DMS79 (cell line): ENCODE results near the gene FRZB.
A peak's percentile ranks its signal among the peaks of the same experiment; 100 is the strongest.

Source experiments
- DNase-seq: peaks from one replicate; lab custom pipeline; 2025; lab: John Stamatoyannopoulos, UW

The FRZB gene

GRCh38 chr2:182834293-182834692 lies 32.1 kb downstream of the FRZB start:
- no peak for DNase-seq

DNA sequence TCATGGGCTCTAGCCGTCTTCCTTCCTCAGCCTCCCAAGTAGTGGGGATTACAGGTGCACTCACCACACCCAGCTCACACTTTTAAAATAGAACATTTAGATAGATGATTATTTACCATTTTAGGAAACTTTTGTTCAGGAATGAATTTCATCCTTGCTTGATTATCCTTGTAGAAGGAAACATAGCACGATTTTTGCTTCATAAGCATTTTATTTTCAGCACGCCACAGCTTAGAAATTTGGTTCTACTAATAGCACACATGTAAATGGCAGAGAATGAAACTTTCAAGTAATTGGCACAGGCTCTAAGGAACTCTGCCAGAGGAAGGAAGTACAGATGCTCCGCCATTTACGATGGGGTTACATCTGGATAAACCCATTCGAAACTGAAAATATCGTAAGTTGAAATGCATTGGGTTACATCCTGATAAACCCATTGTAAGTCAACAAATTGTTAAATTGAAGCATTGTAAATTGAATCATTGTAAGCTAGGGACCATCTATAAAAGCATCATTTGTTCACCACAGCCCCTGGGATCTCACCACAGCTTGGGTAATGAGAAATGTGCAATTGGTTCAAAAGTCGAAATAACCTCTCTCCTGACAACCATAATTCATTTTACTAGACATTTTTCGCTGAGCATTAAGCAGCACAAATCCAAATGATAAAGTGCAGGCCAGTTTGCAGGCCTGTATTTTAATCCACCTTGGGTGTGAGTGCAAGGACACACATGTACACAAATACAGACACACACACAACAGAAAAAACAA lies 33.2 kb downstream of the FRZB start:
- no peak for DNase-seq

- DNase-seq = no peak
Observed at GRCh38 chr2:182831921-182832320, 34.5 kb downstream of the FRZB start.

DNA sequence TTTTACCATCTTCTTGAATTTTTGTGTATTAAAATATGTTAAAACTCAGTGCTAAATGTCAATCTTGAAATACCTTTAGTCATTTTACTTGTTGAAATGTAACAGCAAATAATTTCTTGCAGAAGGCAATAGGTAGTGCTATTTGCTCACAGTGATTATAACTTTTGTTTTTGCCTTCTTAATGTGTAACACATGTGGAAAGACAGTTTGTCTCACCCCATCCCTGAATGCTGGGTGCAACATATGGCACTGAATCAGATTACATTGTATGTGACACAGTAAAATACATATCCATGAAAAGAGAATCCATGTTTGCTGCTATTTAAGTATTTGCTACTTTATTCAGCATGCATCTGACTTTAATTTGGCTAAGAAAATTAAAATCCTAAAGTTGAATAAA lies 35.3 kb downstream of the FRZB start:
- DNase-seq = no peak

DNA sequence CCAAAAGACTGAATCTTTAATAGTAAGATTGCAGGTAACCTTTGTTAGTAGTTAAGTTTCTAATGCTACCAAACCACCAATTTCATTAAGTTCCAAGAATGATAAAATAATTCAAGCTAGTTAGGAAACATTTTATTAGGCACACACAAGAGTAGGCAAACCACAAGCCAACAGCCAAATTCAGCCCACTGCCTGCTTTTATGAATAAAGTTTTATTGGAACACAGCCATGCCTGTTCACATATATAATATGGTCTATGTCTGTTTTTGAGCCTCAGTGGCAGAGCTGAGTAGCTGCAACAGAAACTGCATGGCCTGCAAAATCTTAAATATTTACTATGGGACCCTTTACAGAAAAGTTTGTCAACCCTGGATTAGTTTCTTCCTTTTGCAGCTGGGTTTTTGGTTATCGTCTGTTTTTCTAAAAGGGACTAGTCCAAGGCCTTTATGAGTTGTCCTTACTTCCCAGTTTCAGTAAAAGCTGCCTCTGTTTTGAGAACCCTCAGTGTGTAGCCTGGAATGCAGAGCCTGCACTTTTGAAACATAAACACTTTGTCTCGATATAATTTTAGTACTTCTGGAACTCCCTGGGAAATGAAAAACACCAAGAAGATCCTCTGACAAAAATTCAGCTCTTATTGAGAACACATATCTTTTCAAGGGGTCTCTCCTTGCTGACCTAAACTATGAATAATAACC lies 39.1 kb downstream of the FRZB start:
- no peak for DNase-seq

DNA sequence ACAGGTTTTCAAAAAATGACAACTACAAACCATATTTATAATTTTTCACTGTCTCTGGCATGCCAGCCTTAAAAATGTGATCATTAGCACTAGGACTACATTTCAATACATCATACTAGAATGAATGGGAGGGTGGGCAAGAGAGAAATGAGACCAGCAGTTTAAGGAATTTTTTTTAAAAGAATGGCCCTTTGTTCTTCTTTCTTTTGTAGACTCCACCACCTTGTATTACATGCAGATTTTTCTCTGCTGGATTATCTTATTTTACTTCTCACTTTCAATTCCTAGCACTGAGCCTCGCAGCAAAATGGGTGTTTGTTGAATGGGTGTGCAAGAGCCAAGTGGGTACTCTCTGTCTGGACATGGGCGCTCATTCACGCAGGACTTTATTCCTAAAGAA lies 39.9 kb downstream of the FRZB start:
- DNase-seq = no peak

DNA sequence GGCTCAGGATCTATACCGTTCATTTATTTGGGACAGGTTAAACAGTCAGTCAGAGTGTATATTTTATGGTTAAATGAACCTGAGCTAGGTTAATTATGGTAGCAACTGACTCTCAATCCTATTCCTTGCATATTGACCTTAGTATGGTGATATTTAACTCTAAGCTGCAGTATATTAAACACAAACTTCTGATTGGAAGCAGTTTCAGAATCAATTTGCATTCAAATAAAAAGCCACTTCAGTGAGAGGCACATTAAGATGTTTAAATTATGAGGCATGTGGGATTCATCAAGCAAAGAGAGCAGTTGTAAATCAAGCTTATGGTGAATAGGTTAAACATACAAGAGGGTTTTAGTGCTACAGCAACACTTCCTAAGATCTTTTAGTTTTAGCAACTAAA lies 40.4 kb downstream of the FRZB start:
- DNase-seq = no peak

- DNase-seq = peak; percentile 95
Observed at GRCh38 chr2:182824767-182825158, 41.7 kb downstream of the FRZB start.

DNA sequence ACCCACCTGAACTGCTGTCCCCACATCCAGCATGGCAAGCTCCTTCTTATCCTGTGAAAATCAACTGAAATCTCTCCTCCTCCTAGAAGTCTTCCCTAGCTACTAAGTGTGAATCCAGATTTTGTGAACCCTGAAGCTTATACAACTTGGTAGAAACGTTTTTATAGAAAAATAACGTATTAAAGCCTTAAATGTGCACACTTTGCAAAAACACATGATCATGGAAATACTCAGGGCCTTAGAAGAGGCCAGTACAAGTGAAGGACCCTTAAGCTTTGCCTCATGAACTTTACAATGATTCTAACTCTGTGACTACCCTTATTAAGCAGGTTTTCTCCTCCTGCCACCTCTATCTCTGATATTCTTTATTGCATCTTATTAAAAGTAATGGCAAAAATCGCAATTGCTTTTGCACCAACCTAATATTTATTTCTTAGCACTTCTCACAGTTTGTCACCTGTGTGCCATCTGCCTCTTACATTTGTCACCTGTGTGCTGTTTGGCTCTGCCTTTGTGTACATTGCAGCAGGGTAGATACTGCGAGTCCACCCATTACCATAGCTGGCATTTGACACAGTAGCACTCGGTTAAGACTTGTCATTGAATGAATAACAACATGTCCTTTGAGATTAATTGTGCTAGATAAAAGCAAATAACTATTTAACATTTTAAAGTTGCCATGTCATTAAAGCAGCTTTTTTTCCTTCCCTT lies 42.2 kb downstream of the FRZB start:
- DNase-seq = peak; percentile 95

DNA sequence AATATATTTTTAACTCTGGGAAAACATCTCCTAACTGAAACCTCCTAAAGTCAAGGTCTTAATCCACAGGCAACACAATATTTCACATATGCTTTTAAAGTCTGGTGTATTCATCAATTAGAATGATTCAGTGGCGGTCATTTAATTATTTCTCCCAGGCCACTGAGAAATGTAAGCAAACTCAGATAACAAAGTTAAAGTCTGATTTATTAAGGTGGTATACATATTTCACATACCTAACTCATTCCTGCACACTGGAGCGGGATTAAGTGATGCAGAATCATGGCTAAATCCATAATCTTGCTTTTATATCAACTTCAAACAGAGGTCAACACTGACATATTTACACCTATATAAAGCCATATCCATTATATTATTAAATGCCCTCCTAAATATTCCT lies 43.7 kb downstream of the FRZB start:
- DNase-seq = no peak

DNA sequence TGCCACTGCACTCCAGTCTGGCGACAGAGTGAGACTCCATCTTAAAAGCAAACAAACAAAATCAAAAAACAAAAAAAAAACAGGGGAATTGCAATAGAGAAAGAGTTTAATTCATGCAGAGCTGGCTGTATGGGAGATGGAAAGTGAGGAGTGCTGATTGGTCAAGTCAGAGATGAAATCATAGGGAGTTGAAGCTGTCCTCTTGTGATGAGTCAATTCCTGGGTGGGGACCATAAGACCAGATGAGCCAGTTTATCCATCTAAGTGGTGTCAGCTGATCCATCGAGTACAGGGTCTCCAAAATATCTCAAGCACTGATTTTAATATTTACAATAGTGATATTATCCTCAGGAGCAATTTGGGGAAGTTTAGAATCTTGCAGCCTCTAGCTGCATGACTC lies 45.3 kb downstream of the FRZB start:
- DNase-seq = no peak

DNA sequence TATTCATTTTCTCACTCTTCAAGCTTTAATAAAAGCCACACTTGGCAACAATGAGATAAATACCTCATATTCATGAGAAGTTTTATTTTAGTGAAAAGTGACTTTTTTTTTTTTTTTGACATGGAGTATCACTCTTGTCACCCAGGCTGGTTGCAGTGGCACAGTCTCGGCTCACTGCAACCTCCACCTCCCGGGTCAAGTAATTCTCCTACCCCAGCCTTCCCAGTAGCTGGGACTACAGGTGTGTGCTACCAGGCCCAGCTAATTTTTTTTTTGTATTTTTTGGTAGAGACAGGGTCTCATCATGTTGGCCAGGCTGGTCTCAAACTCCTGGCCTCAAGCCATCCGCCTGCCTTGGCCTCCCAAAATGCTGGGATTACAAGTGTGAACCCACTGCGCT lies 47.0 kb downstream of the FRZB start:
- DNase-seq = no peak

- peak; percentile 94 for DNase-seq
Observed at GRCh38 chr2:182818925-182819324, 47.5 kb downstream of the FRZB start.

GRCh38 chr2:182818501-182818900 lies 47.9 kb downstream of the FRZB start:
- no peak for DNase-seq

GRCh38 chr2:182817558-182817957 lies 48.9 kb downstream of the FRZB start:
- DNase-seq = no peak

DNA sequence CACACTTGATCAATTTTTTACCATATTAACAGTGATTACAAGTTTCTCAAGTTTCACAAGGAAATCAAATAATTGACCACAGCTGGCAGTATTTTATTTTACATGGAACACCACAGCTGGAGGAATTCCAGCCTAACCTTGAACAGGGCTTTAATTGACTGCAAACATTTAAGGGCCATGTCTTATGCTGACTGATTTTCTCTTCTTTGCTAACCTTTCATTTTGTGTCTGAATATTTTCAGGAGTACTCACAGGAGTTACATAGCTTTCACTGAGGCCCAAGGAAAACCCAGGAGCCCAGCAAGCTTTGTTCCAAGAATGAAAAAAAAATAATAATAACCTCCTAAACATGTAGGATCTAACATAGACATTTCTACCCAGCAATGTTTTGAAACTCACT lies 49.6 kb downstream of the FRZB start:
- no peak for DNase-seq

DNA sequence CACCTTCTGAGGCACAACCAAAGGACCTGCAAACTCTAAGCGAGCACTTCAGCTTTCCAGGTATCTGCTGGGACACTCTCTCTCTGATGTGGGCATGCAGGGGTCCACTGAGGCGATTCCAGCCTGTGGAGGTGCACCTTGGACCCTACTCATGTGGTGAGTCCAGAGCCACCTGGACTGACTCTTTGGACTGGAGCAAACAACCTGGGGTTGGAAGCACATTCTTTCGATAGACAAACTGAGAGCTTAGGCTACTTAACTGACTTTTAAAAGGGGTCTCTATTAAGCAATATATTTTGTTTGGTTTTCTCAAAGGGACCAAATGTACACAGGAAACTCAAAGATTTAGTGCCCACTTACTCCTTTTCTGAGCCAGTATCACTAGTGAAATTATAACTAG lies 51.6 kb downstream of the FRZB start:
- no peak for DNase-seq

DNA sequence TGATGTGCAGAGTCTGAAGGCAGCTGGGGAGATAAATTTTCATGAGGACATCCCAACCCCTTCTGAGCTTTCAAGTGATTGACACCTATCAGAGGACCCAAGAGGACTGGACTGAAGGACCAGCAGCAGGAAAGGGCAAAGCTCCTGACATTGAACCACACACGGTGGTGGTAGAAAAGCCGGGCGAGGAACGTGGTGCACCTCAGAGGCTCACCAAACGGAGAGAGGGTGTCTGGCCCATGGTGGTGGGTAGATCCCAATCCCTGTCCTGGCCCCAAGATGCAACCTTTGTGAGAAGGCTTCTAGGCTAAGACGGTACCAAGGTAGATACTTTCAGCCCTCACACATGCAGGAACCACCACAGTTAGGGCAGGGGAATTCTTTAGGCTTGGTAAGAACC lies 52.1 kb downstream of the FRZB start:
- no peak for DNase-seq

GRCh38 chr2:182810087-182810486 lies 56.4 kb downstream of the FRZB start:
- no peak for DNase-seq

DNA sequence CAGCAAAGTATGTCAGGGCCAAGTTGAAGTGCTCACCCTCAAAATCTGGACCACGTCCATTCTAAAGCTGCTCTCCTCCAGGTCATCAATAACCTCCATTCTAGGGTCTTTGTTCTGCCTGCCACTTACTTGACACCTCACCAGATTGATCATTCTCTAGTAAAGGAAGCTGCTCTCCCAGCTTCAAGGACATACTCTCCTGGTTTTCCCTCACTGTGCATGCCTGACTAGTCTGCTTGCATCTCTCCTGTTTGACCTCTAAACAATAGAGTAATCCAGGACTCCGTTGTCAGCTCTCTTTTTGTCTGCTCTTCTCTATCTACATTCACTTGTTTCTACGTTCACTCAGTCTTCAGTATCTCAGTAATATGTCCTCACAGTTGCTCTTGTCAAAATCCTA lies 59.1 kb downstream of the FRZB start:
- no peak for DNase-seq

- DNase-seq = no peak
Observed at GRCh38 chr2:182804128-182804527, 62.3 kb downstream of the FRZB start.

- DNase-seq = no peak
Observed at GRCh38 chr2:182798736-182799135, 67.7 kb downstream of the FRZB start.

GRCh38 chr2:182792441-182792840 lies 74.0 kb downstream of the FRZB start:
- no peak for DNase-seq
